RWPE1 (cell line): ENCODE data around the gene DCDC1.

ENCODE experiments used
- CTCF ChIA-PET: fragments of 350-600 bp; sonication (Branson Sonifier 250); formaldehyde crosslinking; extraction: SDS; loops from one replicate; lab custom pipeline; 2021; lab: Yijun Ruan, JAX
- POLR2A ChIA-PET: fragments of 400-600 bp; formaldehyde crosslinking; extraction: SDS; loops from one replicate; lab custom pipeline; 2020; ENCODE audit warnings: antibody characterized with exemption; ENCODE audit not compliant: low non-redundant PET; lab: Yijun Ruan, JAX
- DNase-seq: peaks from one replicate; pipeline ENCODE4 v3.0.0; 2012; ENCODE audit warnings: low spot score
- H3K27ac ChIP-seq: fragments of 450-650 bp; 2 replicates; pipeline ENCODE4 v1.5.1; 2017
- CTCF ChIP-seq: fragments of 450-650 bp; conservative IDR thresholded peaks from 2 replicates; pipeline ENCODE4 v1.5.1; 2017; ENCODE audit warnings: low read depth, mild to moderate bottlenecking

DCDC1 gene

GRCh38 chr11:31059529-31059928, 310.0 kb downstream of the DCDC1 start:
- ChIA-PET POLR2A (no interaction called here), CTCF (no interaction called here)
- TF ChIP-seq CTCF, result no peak
- DNase-seq, result no peak
- H3K27ac ChIP-seq, result no peak overlapping the region

- no peak for TF ChIP-seq CTCF
- no peak overlapping the region for H3K27ac ChIP-seq
- CTCF ChIA-PET, result no interaction called here
- no peak for DNase-seq
- POLR2A ChIA-PET, result no interaction called here
These were observed 319.3 kb downstream of the DCDC1 start for GRCh38 chr11:31050061-31050765.

- POLR2A ChIA-PET, result no interaction called here
- no peak for TF ChIP-seq CTCF
- no peak overlapping the region for H3K27ac ChIP-seq
- DNase-seq, result no peak
- CTCF ChIA-PET, result interaction anchor here (0.6 kb wide), 1 partner anchor 1278 kb away, joined by 7 read pairs; no protein-coding TSS in a partner anchor
These were observed 324.2 kb downstream of the DCDC1 start for GRCh38 chr11:31045335-31045734.

- TF ChIP-seq CTCF, result no peak
- ChIA-PET CTCF (interaction anchor here (0.9 kb wide), 1 partner anchor 8 kb away, joined by 6 read pairs; no protein-coding TSS in a partner anchor), POLR2A (no interaction called here)
- H3K27ac ChIP-seq, result no peak overlapping the region
- DNase-seq, result no peak
These were observed 339.3 kb downstream of the DCDC1 start for GRCh38 chr11:31030138-31030792.

- no peak overlapping the region for H3K27ac ChIP-seq
- ChIA-PET POLR2A (no interaction called here), CTCF (interaction anchor here (0.5 kb wide), 1 partner anchor 1175 kb away, joined by 3 read pairs; no protein-coding TSS in a partner anchor)
- no peak for DNase-seq
- no peak for TF ChIP-seq CTCF
These were observed 343.2 kb downstream of the DCDC1 start for GRCh38 chr11:31026315-31026714.

- CTCF ChIA-PET, result interaction anchor here (1.0 kb wide), 1 partner anchor 8 kb away, joined by 6 read pairs; no protein-coding TSS in a partner anchor
- POLR2A ChIA-PET, result no interaction called here
- no peak for DNase-seq
- no peak for TF ChIP-seq CTCF
- no peak overlapping the region for H3K27ac ChIP-seq
These were observed 347.5 kb downstream of the DCDC1 start for GRCh38 chr11:31022080-31022479.
